OCI-LY3 (cell line): ENCODE measurements around the gene NPC2.

Experiments used
- EZH2phosphoT487 ChIP-seq: fragments of 200-600 bp; shearing (Covaris generic); IDR thresholded peaks from 2 replicates; pipeline ENCODE4 v1.6.1; 2018; ENCODE audit warnings: antibody characterized with exemption, mixed run types, low read depth
- TF ChIP-seq, protein P1 (sequence below): fragments of 200-600, 300-600 bp; sonication (generic); IDR thresholded peaks from 2 replicates; pipeline ENCODE4 v1.5.1; 2014; ENCODE audit warnings: antibody characterized with exemption, low read length, low read depth

DNA sequence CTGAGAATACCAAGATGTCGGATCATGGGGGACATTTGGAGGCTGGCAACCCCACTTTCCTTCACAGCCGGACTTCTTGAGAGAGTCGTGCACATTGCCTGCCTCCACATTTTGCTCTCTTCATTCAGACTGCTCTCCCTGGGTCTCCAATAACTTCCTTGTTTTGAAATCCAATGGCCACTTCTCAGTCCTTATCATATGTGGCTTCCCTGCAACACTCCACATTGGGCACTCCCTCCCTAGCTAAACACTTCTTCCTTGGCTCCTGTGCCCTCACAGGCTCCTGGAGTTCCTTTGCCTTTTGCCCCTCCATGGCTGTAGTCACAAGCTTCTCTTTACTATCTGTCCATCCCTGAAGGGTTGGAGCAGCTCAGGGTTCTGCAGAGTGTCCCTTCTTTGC is 30.1 kb downstream of the NPC2 start:
- TF ChIP-seq, protein P1, sequence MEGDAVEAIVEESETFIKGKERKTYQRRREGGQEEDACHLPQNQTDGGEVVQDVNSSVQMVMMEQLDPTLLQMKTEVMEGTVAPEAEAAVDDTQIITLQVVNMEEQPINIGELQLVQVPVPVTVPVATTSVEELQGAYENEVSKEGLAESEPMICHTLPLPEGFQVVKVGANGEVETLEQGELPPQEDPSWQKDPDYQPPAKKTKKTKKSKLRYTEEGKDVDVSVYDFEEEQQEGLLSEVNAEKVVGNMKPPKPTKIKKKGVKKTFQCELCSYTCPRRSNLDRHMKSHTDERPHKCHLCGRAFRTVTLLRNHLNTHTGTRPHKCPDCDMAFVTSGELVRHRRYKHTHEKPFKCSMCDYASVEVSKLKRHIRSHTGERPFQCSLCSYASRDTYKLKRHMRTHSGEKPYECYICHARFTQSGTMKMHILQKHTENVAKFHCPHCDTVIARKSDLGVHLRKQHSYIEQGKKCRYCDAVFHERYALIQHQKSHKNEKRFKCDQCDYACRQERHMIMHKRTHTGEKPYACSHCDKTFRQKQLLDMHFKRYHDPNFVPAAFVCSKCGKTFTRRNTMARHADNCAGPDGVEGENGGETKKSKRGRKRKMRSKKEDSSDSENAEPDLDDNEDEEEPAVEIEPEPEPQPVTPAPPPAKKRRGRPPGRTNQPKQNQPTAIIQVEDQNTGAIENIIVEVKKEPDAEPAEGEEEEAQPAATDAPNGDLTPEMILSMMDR = no peak
- no peak for TF ChIP-seq EZH2phosphoT487
